ENCODE results near the gene ATP2C2. TPM values are rescaled to one million over a fixed set of nuclear protein-coding genes. Genes with fewer than 3 reads are reported as not detected.
"Not testable (repeated sequence)": the region's sequence is repeated elsewhere in the genome, so short reads cannot be mapped to it uniquely, and the experiment has no call there.

Gene ATP2C2
- total and polyA plus RNA-seq, 11 donors = 0.17 TPM; not detected in 10

GRCh38 chr16:84390131-84390785, 21.9 kb downstream of the ATP2C2 start:
- intact Hi-C loops (cut with DNase I) = no loop called here
- peaks cover 0 to 12% (median 0%) of the 10 kb centered on the region in 12 donors for H3K4me1 ChIP-seq
- ATAC-seq (no peak), DNase-seq (no peak)
- no peaks in the 10 kb centered on the region for H3K36me3 ChIP-seq
- TF ChIP-seq POLR2A (IDR thresholded peaks at IDR 0.05) (no peak), CTCF (IDR thresholded peaks at IDR 0.05) (no peak)
- H3K27me3 ChIP-seq = peaks cover 0 to 11% (median 0%) of the 10 kb centered on the region in 9 donors
- H3K9me3 ChIP-seq = peaks cover 0 to 7% (median 0%) of the 10 kb centered on the region in 12 donors
- no peak overlapping the region for H3K27ac ChIP-seq
- H3K4me3 ChIP-seq = no peak overlapping the region
- WGBS, 4 donors = 78 to 82% (median 80%) methylated on average over 30 of the region's 30 CpGs

- TF ChIP-seq CTCF (IDR thresholded peaks at IDR 0.05) (no peak), POLR2A (IDR thresholded peaks at IDR 0.05) (no peak)
- Histone ChIP-seq H3K4me1 (peaks cover 0 to 12% (median 0%) of the 10 kb centered on the region in 12 donors), H3K27me3 (peaks cover 0 to 13% (median 0%) of the 10 kb centered on the region in 9 donors), H3K36me3 (no peaks in the 10 kb centered on the region), H3K9me3 (no peaks in the 10 kb centered on the region), H3K4me3 (peak overlapping the region in 1 of 12 donors; percentile 10), H3K27ac (no peak overlapping the region)
- 60 to 67% (median 61%) methylated on average over 20 of the region's 20 CpGs for WGBS, 4 donors
- no peak for DNase-seq
- intact Hi-C loops (cut with DNase I) = no loop called here
- no peak for ATAC-seq
These were observed 23.1 kb downstream of the ATP2C2 start for GRCh38 chr16:84391151-84392030.

- H3K27me3 ChIP-seq = peaks cover 0 to 13% (median 0%) of the 10 kb centered on the region in 9 donors
- H3K9me3 ChIP-seq = no peaks in the 10 kb centered on the region
- H3K36me3 ChIP-seq = no peaks in the 10 kb centered on the region
- no peak for DNase-seq
- H3K4me3 ChIP-seq = no peak overlapping the region
- no peak for ATAC-seq
- no peak for TF ChIP-seq CTCF (IDR thresholded peaks at IDR 0.05)
- peaks cover 0 to 12% (median 0%) of the 10 kb centered on the region in 12 donors for H3K4me1 ChIP-seq
- H3K27ac ChIP-seq = no peak overlapping the region
- intact Hi-C loops (cut with DNase I) = no loop called here
These were observed 23.7 kb downstream of the ATP2C2 start for GRCh38 chr16:84392031-84392360.

GRCh38 chr16:84396082-84396481, 27.7 kb downstream of the ATP2C2 start:
- H3K27ac ChIP-seq; ATAC-seq; DNase-seq; H3K36me3 ChIP-seq; H3K9me3 ChIP-seq; intact Hi-C loops (cut with DNase I); H3K4me3 ChIP-seq: not testable (repeated sequence)
- H3K4me1 ChIP-seq = peaks cover 0 to 12% (median 0%) of the 10 kb centered on the region in 12 donors
- 83 to 87% (median 85%) methylated on average over 9 to 10 of the region's 10 CpGs for WGBS, 4 donors
- H3K27me3 ChIP-seq = peaks cover 0 to 11% (median 0%) of the 10 kb centered on the region in 9 donors

All from heart left ventricle (tissue), 16 donors.